Neural progenitor cell (in vitro differentiated cells): ENCODE results near the gene INPP5D. TPM values are rescaled to one million over a fixed set of nuclear protein-coding genes. Genes with fewer than 3 reads are reported as not detected.

Source experiments
- DNase-seq: peaks from one replicate; pipeline ENCODE4 v3.0.0-alpha.2; 2016; ENCODE audit warnings: low spot score
- H2AFZ ChIP-seq: fragments of 200-600 bp; sonication (generic); replicated peaks from 2 replicates; pipeline ENCODE4 v1.6.1; 2016; ENCODE audit warnings: antibody characterized with exemption
- H3F3A ChIP-seq: fragments of 200-600 bp; sonication (generic); 2 replicates; pipeline ENCODE4 v1.6.1; 2016; ENCODE audit warnings: antibody characterized with exemption, low read depth
- H3K27ac ChIP-seq: fragments of 200-600 bp; sonication (generic); 2 replicates; pipeline ENCODE4 v1.5.1; 2016; ENCODE audit warnings: mild to moderate bottlenecking
- H3K27me3 ChIP-seq: fragments of 200-600 bp; sonication (generic); 2 replicates; pipeline ENCODE4 v1.6.1; 2016; ENCODE audit warnings: mild to moderate bottlenecking, moderate library complexity
- H3K36me3 ChIP-seq: fragments of 200-600 bp; sonication (generic); 2 replicates; pipeline ENCODE4 v1.5.1; 2016
- H3K4me1 ChIP-seq: fragments of 200-600 bp; sonication (generic); 2 replicates; pipeline ENCODE4 v1.6.1; 2016; ENCODE audit warnings: mixed run types
- H3K4me2 ChIP-seq: fragments of 200-600 bp; sonication (generic); 2 replicates; pipeline ENCODE4 v1.6.1; 2016
- H3K4me3 ChIP-seq: fragments of 200-600 bp; sonication (generic); 2 replicates; pipeline ENCODE4 v1.5.1; 2016
- H3K79me2 ChIP-seq: fragments of 200-600 bp; sonication (generic); 2 replicates; pipeline ENCODE4 v1.6.1; 2016; ENCODE audit warnings: low read depth
- H3K9ac ChIP-seq: fragments of 200-600 bp; sonication (generic); 2 replicates; pipeline ENCODE4 v1.6.1; 2016
- H3K9me3 ChIP-seq: fragments of 200-600 bp; sonication (generic); 2 replicates; pipeline ENCODE4 v1.5.1; 2016; ENCODE audit warnings: low read depth
- H4K20me1 ChIP-seq: fragments of 200-600 bp; sonication (generic); 2 replicates; pipeline ENCODE4 v1.6.1; 2016; ENCODE audit warnings: low read depth
- H3K27ac Mint-ChIP-seq: 3 replicates; pipeline ENCODE4 v1.8.0; 2021; ENCODE audit warnings: mixed read lengths
- H3K27me3 Mint-ChIP-seq: 2 replicates; pipeline ENCODE4 v1.8.0; 2022; ENCODE audit warnings: low read depth, mild to moderate bottlenecking, inconsistent platforms, moderate library complexity, mixed read lengths; ENCODE audit not compliant: insufficient read depth
- H3K36me3 Mint-ChIP-seq: 3 replicates; pipeline ENCODE4 v1.8.0; 2021; ENCODE audit warnings: mixed read lengths
- H3K4me1 Mint-ChIP-seq: 3 replicates; pipeline ENCODE4 v1.8.0; 2021; ENCODE audit warnings: mixed read lengths
- H3K4me3 Mint-ChIP-seq: 3 replicates; pipeline ENCODE4 v1.8.0; 2021; ENCODE audit warnings: mild to moderate bottlenecking, moderate library complexity, mixed read lengths
- H3K9me3 Mint-ChIP-seq: 3 replicates; pipeline ENCODE4 v1.8.0; 2020; ENCODE audit warnings: mixed read lengths
- EZH2 ChIP-seq: fragments of 200-600 bp; sonication (generic); IDR thresholded peaks from 2 replicates; pipeline ENCODE4 v1.6.1; 2017; ENCODE audit warnings: antibody characterized with exemption, mild to moderate bottlenecking, moderate library complexity
- EZH2phosphoT487 ChIP-seq: fragments of 200-600 bp; sonication (generic); IDR thresholded peaks from 2 replicates; pipeline ENCODE4 v1.6.1; 2017; ENCODE audit warnings: antibody characterized with exemption
- total RNA-seq: library from RNA; depleted of rRNA; stranded (reverse); fragments of >200 nt; gene quantifications from 2 replicates; pipeline ENCODE4 v1.2.3, GENCODE V29; 2015; ENCODE audit warnings: low replicate concordance
- TF ChIP-seq, protein P1 (sequence below): fragments of 200-600 bp; sonication (generic); IDR thresholded peaks from 2 replicates; pipeline ENCODE4 v1.5.1; 2017; ENCODE audit warnings: antibody characterized with exemption, mild to moderate bottlenecking

The INPP5D gene
- total RNA-seq, 1 donor from 2014 or later, result 4.2 TPM

GRCh38 chr2:233023007-233023760 lies 37.0 kb upstream of the INPP5D start:
- H3K36me3 Mint-ChIP-seq, result no peaks in the 10 kb centered on the region
- TF ChIP-seq, protein P1, sequence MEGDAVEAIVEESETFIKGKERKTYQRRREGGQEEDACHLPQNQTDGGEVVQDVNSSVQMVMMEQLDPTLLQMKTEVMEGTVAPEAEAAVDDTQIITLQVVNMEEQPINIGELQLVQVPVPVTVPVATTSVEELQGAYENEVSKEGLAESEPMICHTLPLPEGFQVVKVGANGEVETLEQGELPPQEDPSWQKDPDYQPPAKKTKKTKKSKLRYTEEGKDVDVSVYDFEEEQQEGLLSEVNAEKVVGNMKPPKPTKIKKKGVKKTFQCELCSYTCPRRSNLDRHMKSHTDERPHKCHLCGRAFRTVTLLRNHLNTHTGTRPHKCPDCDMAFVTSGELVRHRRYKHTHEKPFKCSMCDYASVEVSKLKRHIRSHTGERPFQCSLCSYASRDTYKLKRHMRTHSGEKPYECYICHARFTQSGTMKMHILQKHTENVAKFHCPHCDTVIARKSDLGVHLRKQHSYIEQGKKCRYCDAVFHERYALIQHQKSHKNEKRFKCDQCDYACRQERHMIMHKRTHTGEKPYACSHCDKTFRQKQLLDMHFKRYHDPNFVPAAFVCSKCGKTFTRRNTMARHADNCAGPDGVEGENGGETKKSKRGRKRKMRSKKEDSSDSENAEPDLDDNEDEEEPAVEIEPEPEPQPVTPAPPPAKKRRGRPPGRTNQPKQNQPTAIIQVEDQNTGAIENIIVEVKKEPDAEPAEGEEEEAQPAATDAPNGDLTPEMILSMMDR, result no peak
- TF ChIP-seq EZH2, result no peak
- H3K4me3 Mint-ChIP-seq, result no peak overlapping the region
- Histone ChIP-seq H2AFZ (no peak overlapping the region), H4K20me1 (no peaks in the 10 kb centered on the region), H3K27ac (no peak overlapping the region), H3F3A (no peaks in the 10 kb centered on the region), H3K4me2 (no peak overlapping the region), H3K36me3 (no peaks in the 10 kb centered on the region), H3K9ac (no peak overlapping the region), H3K4me1 (no peaks in the 10 kb centered on the region), H3K4me3 (no peak overlapping the region), H3K27me3 (no peaks in the 10 kb centered on the region), H3K9me3 (no peaks in the 10 kb centered on the region), H3K79me2 (no peaks in the 10 kb centered on the region)
- H3K9me3 Mint-ChIP-seq, result no peaks in the 10 kb centered on the region
- H3K27ac Mint-ChIP-seq, result no peak overlapping the region
- peaks cover 4% of the 10 kb centered on the region for H3K27me3 Mint-ChIP-seq
- no peak for DNase-seq
- no peaks in the 10 kb centered on the region for H3K4me1 Mint-ChIP-seq

- Histone ChIP-seq H3K36me3 (no peaks in the 10 kb centered on the region), H3K9ac (no peak overlapping the region), H3K27ac (no peak overlapping the region), H4K20me1 (no peaks in the 10 kb centered on the region), H3F3A (no peaks in the 10 kb centered on the region), H3K4me2 (no peak overlapping the region), H2AFZ (no peak overlapping the region), H3K79me2 (no peaks in the 10 kb centered on the region), H3K4me3 (no peak overlapping the region), H3K27me3 (no peaks in the 10 kb centered on the region), H3K4me1 (no peaks in the 10 kb centered on the region), H3K9me3 (no peaks in the 10 kb centered on the region)
- Mint-ChIP-seq H3K4me3 (no peak overlapping the region), H3K36me3 (no peaks in the 10 kb centered on the region), H3K27ac (no peak overlapping the region), H3K27me3 (peaks cover 4% of the 10 kb centered on the region), H3K9me3 (no peaks in the 10 kb centered on the region), H3K4me1 (peaks cover 2% of the 10 kb centered on the region)
- TF ChIP-seq, protein P1, result no peak
- no peak for TF ChIP-seq EZH2phosphoT487
- TF ChIP-seq EZH2, result no peak
- no peak for DNase-seq
These were observed 36.3 kb upstream of the INPP5D start for GRCh38 chr2:233023761-233024410.

DNA sequence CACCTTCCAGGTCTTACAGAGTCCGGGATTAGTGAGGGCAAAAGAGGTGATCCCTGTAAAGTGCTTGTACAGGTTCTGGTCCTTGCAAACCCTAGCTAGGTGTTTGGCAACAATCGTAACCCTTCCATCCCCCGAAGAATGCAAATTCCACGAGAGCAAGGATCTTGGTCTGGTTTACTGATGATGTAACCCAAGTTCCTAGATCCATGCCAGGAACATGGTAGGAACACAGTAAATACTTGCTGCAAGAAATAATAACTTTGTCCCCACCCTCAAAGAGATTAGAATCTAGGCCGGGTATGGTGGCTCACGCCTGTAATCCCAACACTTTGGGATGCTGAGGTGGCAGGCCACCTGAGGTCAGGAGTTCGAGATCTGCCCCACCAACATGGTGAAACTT lies 34.4 kb upstream of the INPP5D start:
- Histone ChIP-seq H3K79me2 (no peaks in the 10 kb centered on the region), H3K9me3 (no peaks in the 10 kb centered on the region), H3K4me1 (no peaks in the 10 kb centered on the region), H3K36me3 (no peaks in the 10 kb centered on the region), H3K9ac (no peak overlapping the region), H3F3A (no peaks in the 10 kb centered on the region), H3K27me3 (no peaks in the 10 kb centered on the region), H2AFZ (no peak overlapping the region), H3K27ac (no peak overlapping the region), H3K4me2 (no peak overlapping the region), H3K4me3 (no peak overlapping the region), H4K20me1 (no peaks in the 10 kb centered on the region)
- no peaks in the 10 kb centered on the region for H3K9me3 Mint-ChIP-seq
- no peak for DNase-seq
- H3K36me3 Mint-ChIP-seq, result no peaks in the 10 kb centered on the region
- H3K27ac Mint-ChIP-seq, result no peak overlapping the region
- no peak for TF ChIP-seq EZH2phosphoT487
- TF ChIP-seq, protein P1, result no peak
- TF ChIP-seq EZH2, result no peak
- no peak overlapping the region for H3K4me3 Mint-ChIP-seq
- H3K4me1 Mint-ChIP-seq, result peaks cover 2% of the 10 kb centered on the region
- peaks cover under 1% of the 10 kb centered on the region for H3K27me3 Mint-ChIP-seq
